Activated T-cell treated with anti-CD3 and anti-CD28 coated beads for 1 hour (primary cell): Measurements from ENCODE around the gene VEZT.
"Not testable (repeated sequence)": the region's sequence is repeated elsewhere in the genome, so short reads cannot be mapped to it uniquely, and the experiment has no call there.

Source experiments
- DNase-seq: peaks from one replicate; pipeline ENCODE4 v3.0.0-alpha.2; 2020; ENCODE audit warnings: low read depth

The VEZT gene

DNA sequence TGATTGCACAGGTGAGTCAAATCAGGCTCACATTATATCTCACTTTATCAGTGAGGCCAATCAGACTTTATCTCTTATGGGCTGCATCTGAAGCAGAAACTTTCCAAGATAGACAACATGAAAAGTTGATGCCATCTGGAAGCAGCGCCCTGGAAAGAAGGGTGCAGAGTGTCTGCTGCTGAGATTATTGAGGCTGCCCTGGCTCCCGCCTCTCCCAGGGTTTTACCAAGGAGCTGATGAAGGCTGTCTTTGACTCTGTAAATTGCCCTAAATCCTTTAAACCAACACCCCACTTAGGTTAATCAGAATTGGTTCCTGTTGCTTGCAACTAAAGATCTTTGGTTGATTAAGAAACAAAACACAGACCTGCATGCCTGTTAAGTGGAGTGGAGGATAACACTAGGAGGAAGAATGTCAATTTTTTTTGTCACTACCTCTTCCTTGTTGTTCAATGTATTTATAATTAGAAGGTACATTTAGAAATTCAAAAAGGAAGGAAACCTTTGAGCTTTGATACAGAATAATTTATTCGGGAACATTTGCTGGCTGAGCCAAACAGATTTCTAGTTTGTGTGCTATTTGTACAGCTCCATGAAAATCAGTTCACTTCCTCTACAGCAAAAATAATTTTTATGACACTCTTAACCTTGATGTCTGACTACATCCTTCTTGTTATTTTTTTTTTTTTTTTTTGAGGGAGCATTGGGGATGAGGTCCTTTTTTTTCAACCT is 104.1 kb downstream of the VEZT start:
- no peak for DNase-seq

DNA sequence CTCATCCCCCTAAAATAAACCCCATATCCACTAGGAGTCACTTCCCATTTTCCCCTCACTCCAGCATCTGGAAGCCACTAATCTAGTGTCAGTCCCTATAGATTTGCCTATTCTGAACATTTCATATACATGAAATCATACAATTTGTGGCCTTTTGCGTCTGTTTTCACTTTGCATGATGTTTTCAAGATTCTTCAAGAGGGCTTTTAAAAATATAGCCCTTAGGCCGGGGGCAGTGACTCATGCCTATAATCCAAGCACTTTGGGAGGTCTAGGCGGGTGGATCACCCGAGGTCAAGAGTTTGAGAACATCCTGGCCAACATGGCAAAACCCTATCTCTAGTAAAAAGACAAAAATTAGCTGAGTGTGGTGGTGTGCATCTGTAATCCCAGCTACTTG is 104.7 kb downstream of the VEZT start:
- no peak for DNase-seq

DNA sequence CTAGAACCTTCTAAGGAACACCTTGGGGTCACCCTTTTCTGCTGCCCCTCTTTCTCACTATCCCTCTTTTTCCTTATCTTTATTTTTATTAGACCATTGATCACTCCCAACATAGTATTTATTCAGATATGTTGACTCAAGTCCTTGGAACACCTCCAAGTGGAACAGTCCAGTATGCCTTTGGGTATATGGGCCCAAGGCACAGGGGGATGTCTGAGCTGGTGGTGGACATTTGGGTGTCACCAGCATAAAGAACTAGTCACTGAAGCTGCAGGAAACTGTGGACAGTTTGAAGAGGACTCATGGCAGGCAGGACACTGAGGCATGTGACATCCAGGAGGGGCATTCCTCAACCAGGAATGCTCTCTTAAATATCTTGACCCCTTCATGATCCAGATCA is 105.6 kb downstream of the VEZT start:
- DNase-seq: no peak

DNA sequence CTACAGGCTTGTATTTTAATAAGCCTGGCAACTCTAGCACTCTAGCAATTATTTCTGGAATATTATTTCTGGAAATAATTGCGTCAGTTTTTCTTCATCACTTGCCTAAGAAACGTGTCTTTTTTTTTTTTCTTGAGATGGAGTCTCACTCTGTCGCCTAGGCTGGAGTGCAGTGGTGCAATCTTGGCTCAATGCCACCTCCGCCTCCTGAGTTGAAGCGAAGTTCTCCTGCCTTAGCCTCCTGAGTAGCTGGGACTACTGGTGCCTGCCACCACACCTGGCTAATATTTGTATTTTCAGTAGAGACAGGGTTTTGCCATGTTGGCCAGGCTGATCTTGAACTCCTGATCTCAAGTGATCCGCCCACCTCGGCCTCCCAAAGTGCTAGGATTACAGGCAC is 106.6 kb downstream of the VEZT start:
- not testable (repeated sequence) for DNase-seq

DNA sequence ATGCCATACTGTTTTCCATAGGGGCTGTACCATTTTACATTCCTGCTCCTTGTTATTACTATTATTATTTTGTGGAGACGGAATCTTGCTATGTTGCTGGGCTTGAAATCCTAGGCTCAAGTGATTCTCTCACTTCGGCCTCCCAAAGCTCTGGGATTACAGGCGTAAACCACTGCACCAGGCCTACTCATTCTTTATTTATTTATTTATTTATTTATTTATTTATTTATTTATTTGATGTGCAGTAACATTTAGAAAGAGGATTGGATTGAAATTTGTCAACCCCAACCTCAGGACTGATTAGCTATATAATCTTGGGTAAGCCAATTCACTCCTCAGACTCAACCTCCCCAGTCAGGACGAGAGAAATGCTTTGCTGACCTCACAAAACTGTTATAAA is 107.9 kb downstream of the VEZT start:
- no peak for DNase-seq

DNA sequence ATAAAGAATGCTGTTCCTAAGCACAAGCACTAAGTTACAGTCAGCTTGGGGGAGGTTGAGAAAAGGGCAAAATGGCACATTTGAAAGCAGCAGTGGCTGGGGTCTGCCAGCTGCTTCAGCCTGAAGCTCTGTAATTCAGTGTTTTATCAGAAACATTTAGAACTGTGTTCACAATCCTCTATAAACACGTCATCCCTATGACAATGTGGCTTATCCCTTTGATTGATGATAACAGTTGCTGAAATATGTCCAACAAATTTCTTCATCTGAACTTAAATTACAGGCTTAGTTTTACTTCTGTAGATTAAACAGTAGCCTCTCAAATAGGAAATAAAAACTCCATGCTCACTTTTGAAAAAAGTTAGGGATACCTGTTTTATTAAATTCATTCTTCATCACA is 108.8 kb downstream of the VEZT start:
- no peak for DNase-seq

DNA sequence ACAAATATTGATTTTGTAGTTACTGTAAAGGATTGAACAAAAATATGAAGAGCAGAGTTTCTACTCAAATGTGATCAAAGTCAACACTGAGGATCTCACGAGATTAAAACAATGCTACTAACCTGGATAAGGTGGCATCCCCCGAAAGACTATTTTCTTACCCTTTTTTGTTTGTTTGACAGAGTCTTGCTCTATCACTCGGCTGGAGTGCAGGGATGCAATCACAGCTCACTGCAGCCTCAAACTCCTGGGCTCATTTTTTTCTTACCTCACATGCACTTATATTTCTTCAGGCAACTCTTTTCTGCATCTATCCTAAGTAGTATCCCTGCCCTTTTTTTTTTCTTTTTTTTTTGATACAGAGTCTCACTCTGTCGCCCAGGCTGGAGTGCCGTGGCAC is 109.2 kb downstream of the VEZT start:
- no peak for DNase-seq

DNA sequence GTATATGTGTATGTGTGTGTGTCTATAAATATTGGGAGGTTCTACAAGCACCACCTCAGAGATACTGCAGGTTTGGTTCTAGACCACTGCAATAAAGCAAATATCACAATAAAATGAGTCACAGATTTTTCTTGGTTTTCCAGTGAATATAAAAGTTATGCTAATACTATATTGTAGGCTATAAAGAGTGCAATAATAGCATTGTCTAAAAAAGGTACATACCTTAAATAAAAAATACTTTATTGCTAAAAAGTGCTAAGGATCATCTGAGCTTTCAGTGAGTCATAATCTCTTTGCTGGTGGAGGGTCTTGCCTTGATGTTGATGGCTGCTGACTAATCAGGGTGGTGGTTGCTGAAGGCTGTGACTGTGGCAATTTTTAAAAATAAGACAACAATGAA is 111.1 kb downstream of the VEZT start:
- no peak for DNase-seq

DNA sequence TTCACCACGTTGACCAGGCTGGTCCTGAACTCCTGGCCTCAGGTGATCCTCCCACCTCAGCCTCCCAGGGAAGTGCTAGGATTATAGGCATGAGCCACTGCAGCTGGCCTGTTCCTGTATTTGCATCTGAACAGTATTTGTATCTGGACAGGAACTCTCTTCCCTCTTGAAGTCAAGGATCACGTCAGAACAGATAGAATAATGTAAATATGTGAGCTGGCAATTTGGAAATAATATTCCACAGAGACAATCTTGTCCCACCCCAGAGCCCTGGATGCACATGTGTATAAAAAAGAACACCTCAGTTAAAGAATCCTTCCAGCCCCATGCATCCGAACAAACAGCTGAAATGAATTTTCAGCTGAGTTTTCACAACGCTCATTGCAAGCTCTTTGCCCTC is 118.3 kb downstream of the VEZT start:
- no peak for DNase-seq

DNA sequence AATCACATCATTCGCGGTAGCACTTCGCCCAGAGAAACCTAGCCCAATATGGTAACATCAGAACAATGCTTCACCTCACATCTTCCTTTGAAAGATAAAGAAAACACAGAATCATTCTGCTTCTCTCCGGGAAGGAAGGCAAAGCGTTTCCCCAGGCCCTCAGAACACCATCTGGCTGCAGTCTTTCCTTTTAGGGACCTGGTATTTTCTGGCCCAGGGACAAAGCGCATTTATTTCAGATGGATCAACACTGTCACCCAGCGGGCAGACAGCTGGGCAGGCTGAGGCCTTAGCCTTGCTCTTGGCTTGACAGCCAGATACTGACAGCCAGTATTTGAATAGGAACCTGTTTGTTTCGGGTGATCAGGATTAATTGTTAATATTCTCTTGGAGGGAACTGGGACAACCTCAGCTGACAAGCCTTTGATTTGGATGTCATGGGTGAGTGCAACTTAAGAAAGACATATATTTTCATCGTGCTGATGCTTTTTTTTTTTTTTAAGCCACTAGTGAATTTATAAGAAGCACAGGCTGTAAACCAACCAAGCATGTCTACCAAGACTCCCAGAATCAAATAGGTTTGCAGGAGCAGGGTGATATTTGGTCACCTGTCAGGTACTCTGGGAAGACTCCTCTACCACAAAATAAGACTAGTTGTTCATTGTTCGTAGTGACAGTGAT is 118.9 kb downstream of the VEZT start:
- DNase-seq: no peak

DNA sequence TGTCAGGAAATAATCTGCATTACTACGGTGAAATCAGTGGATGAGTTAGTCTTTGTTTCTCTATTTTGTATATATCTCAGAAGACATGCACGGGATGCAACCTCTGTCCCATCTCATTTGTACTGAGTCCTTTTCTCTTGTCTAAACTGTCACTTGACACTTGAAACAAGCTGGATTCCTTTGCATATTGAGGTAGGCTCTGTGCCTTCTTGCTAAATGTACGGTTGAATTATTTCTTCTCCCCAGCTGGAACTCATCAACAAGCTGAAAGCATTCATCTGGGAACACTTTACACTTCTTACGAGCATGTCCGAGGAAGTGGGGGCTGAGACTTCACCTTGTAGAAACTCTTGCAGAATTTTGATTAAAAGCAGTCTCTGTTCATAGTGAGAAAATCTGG is 119.5 kb downstream of the VEZT start:
- no peak for DNase-seq

DNA sequence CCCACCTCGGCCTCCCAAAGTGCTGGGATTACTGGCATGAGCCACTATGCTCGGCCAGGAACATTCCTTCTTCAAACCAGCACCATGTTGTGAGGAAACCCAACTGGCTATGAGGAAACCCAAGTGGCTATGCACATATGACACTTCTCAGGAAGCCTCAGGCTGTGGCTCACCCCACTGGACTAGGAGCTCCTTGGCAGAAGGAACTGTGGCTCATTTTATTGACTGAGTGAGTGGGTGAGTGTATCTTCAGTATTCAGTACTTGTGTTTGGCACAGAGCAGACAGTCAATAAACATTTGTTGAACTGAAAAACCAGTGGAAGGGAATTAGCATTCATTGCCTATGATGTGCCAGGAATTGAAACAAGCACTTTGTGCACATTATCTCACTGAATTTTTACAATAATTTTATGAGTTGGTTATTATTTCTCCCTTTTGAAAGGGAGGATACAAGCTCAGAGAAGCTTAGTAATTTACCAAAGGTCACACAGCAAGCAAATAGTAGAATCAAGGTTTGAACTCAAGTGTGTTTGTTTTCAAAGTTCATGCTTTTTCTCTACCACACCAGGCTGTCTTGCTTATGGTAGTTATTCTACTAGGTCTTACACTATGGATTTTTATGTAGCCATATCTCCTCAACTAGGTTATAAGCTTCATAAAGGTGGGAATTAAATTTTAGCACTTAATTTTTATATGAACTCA is 121.6 kb downstream of the VEZT start:
- no peak for DNase-seq

DNA sequence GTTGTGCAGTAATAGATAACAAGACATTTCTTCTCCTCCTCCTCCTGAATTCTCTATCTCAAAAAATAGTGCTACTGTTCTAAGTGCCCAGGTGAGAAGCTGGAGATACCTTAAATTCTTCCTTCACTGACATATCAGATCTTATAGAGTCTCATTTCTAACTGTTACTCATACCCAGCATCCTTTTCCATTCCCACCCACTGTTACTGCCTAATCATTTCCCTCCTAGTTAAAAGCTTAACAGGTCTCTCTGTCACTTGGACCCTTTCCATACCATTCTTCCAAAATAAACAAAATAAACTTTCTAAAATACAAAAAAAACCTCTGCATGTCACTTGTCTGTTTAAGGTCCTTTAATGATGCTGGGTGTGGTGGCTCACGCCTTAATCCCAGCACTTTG is 124.4 kb downstream of the VEZT start:
- DNase-seq: no peak

DNA sequence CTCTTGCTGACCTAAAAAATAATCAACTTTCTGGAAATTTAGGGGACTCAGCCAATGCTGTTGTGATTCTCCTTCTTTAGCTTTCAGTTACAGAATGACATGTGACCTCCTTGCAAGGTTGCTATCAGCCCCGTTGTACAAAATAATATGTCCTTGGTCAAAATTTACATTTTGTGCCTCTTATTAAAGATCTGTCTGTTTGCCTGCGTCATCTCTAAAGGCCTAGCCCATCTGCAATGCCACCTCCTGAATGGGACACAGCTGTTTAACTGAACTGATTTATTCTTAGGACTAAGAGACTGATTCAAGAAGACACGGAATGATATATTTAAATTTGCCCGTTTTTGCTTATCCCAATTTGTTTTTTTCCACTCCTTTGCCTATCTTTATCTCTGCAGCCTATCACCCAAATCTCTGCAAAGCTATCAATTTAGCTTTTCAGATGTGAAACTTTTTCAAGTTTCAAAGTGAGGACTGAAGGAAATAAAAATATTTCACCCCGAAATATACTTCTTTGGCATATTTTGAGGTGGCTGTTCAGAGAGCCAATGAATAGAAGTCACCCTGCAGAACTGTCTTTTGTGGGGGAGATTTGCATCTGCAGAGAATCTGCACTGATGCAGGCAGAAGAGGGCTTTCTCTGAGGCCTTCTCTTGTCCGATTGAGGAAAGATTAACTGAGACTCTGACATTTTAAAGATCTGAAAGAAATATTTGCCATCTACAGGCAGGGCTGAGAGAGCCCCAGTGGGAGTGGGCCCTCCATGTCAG is 126.0 kb downstream of the VEZT start:
- no peak for DNase-seq

DNA sequence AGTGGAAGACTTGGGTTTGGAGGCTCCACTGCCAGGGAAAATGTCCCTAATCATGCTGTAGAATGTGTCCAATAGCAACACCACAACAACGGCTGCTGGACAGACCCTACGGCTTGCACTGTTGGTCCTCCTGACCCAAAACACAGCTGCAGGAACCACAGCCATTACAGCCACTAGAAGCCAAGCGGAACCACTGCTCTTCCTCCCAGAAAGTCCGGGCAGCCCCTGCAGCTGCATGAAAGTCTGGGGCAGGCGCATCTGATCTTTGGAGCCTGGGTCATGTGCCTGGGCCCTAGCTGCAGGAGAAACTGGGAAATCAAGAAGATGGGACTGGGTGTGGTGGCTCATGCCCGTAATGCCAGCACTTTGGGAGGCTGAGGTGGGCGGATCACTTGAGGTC is 131.7 kb downstream of the VEZT start:
- DNase-seq: no peak

DNA sequence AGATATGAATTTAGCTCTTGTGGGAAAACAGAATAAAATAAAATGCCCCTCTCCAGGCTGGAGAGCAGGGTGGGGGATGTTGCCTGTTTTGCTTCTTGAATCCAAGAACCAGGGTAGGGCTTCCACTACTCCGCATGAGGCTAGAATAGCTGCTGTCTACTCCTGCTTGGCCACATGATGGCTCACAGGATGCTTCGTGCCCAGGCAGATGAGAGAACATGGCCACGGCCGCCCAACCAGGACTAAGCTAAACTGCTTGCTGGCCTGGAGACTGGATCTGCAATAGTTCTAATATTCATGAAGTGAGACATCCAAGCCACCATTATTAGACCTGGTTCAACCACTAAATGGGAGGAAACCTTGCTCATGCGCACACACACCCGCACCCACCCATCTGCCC is 134.1 kb downstream of the VEZT start:
- DNase-seq: no peak
